GM19452 (cell line): ENCODE results near the gene CDK5RAP3.

Experiments used
- ATAC-seq: cut with Tn5 transposase; IDR thresholded peaks from one replicate; pipeline ENCODE4 v1.9.1; 2021; ENCODE audit not compliant: unreplicated experiment

The CDK5RAP3 gene

GRCh38 chr17:48022901-48023300 lies 52.0 kb downstream of the CDK5RAP3 start:
- ATAC-seq, result no peak

GRCh38 chr17:48023400-48024148 lies 52.7 kb downstream of the CDK5RAP3 start:
- no peak for ATAC-seq

- ATAC-seq, result no peak
Observed at GRCh38 chr17:48024149-48025039, 53.5 kb downstream of the CDK5RAP3 start.

- peak; percentile 82 for ATAC-seq
Observed at GRCh38 chr17:48025040-48025903, 54.4 kb downstream of the CDK5RAP3 start.

- ATAC-seq, result no peak
Observed at GRCh38 chr17:48025904-48026501, 55.1 kb downstream of the CDK5RAP3 start.

- ATAC-seq, result no peak
Observed at GRCh38 chr17:48026502-48027321, 55.8 kb downstream of the CDK5RAP3 start.

GRCh38 chr17:48027322-48027981 lies 56.5 kb downstream of the CDK5RAP3 start:
- no peak for ATAC-seq

GRCh38 chr17:48028736-48029135 lies 57.8 kb downstream of the CDK5RAP3 start:
- no peak for ATAC-seq

- no peak for ATAC-seq
Observed at GRCh38 chr17:48030531-48030930, 59.6 kb downstream of the CDK5RAP3 start.
